ENCODE data around the gene GPX4.

Gene GPX4

GRCh38 chr19:1140272-1141027 is 36.7 kb downstream of the GPX4 start:
- TF ChIP-seq CTCF (IDR thresholded peaks at IDR 0.05; ENCODE audit: low read depth, low read length, missing control alignments): no peak
- H3K4me3 ChIP-seq (ENCODE audit: low read depth, low read length): no peak overlapping the region
- no peak for DNase-seq (ENCODE audit: low read depth)

GRCh38 chr19:1141944-1142343 is 38.1 kb downstream of the GPX4 start:
- no peak overlapping the region for H3K4me3 ChIP-seq (ENCODE audit: low read depth, low read length)
- DNase-seq (ENCODE audit: low read depth): no peak
- no peak for TF ChIP-seq CTCF (IDR thresholded peaks at IDR 0.05; ENCODE audit: low read depth, low read length, missing control alignments)

DNA sequence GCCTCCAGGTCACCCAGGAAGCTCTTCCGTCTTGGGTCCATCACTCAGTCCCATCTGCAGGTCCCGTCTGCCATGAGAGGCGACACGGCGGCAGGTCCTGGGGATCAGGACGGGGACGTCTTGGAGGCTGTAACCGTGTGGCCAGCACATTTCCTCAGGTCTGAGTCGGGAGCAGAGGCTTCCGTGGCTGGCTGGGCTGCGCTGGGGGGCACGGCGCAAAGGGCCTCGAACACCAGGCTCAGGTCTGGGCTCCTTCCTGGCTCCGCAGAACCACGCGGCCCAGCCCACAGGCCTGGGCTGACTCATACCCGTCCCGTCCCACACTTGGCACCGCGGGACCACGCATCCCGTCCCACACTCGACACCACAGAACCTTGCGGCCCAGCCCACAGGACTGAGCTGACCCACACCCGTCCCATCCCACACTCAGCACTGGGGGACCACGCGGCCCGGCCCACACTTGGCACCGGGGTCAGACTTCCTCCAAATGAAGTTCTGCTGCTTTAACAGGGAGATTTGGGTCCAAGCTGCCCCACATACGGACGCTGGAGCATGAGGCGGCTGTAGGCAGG is 40.1 kb downstream of the GPX4 start:
- no peak for DNase-seq (ENCODE audit: low read depth)
- no peak for TF ChIP-seq CTCF (IDR thresholded peaks at IDR 0.05; ENCODE audit: low read depth, low read length, missing control alignments)
- H3K4me3 ChIP-seq (ENCODE audit: low read depth, low read length): no peak overlapping the region

- no peak for DNase-seq (ENCODE audit: low read depth)
- no peak for TF ChIP-seq CTCF (IDR thresholded peaks at IDR 0.05; ENCODE audit: low read depth, low read length, missing control alignments)
- H3K4me3 ChIP-seq (ENCODE audit: low read depth, low read length): no peak overlapping the region
Measured at GRCh38 chr19:1144741-1145140, 40.9 kb downstream of the GPX4 start.

- no peak for TF ChIP-seq CTCF (IDR thresholded peaks at IDR 0.05; ENCODE audit: low read depth, low read length, missing control alignments)
- no peak for DNase-seq (ENCODE audit: low read depth)
Measured at GRCh38 chr19:1145635-1146411, 42.0 kb downstream of the GPX4 start.

DNA sequence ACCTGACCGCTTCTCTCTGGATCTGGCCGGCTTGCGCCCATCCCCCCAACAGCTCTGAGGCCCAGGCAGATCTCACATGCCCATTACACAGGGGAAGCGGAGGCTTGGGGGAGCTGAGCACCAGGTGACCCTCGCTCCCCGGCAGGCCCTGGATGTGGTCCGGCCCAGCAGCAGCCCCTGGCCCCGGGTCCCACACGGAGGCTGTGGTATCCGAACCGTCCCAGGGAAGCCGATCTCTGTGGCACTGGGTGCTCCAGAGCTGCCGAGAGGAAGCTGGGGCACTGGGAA is 42.6 kb downstream of the GPX4 start:
- DNase-seq (ENCODE audit: low read depth): no peak
- no peak for TF ChIP-seq CTCF (IDR thresholded peaks at IDR 0.05; ENCODE audit: low read depth, low read length, missing control alignments)
- H3K4me3 ChIP-seq (ENCODE audit: low read depth, low read length): no peak overlapping the region

More at GRCh38 chr19:1145635-1146411, 42.0 kb downstream of the GPX4 start:
- no peak overlapping the region for H3K4me3 ChIP-seq (ENCODE audit: low read depth, low read length)
